GM18909 (cell line): ENCODE data around the gene ZNF382.
"Not testable (repeated sequence)": the region's sequence is repeated elsewhere in the genome, so short reads cannot be mapped to it uniquely, and the experiment has no call there.

ENCODE experiments used
- ATAC-seq: cut with Tn5 transposase; IDR thresholded peaks from one replicate; pipeline ENCODE4 v1.9.1; 2021; ENCODE audit warnings: mild to moderate bottlenecking; ENCODE audit not compliant: unreplicated experiment, poor library complexity

The ZNF382 gene

GRCh38 chr19:36605101-36605876 lies at the start of gene ZNF382:
Gene ZNF382 (plus strand): TSS chr19:36605313. CDS start chr19:36609915, 4,602 bp downstream.
- peak; percentile 64 for ATAC-seq

- no peak for ATAC-seq
Measured at GRCh38 chr19:36564391-36564790, 40.7 kb upstream of the ZNF382 start.

- ATAC-seq = no peak
Measured at GRCh38 chr19:36572593-36573019, 32.5 kb upstream of the ZNF382 start.

- ATAC-seq = peak; percentile 93
Measured at GRCh38 chr19:36573020-36573894, 31.9 kb upstream of the ZNF382 start, which contains the start of gene ZNF529. Gene ZNF529 (minus strand): TSS chr19:36573292. CDS start chr19:36572346, 946 bp downstream.

GRCh38 chr19:36573895-36574720 lies 31.0 kb upstream of the ZNF382 start:
- no peak for ATAC-seq

GRCh38 chr19:36574741-36575140 lies 30.4 kb upstream of the ZNF382 start:
- no peak for ATAC-seq

- ATAC-seq = no peak
Measured at GRCh38 chr19:36577271-36577996, 27.7 kb upstream of the ZNF382 start.

GRCh38 chr19:36579255-36579654 lies 25.9 kb upstream of the ZNF382 start:
- ATAC-seq = no peak

- not testable (repeated sequence) for ATAC-seq
Measured at GRCh38 chr19:36602681-36603080, 2.4 kb upstream of the ZNF382 start.

- peak; percentile 72 for ATAC-seq
Measured at GRCh38 chr19:36604656-36605100, 435 bp upstream of the ZNF382 start.

GRCh38 chr19:36605877-36606478 lies 865 bp downstream of the ZNF382 start:
- peak; percentile 12 for ATAC-seq

- no peak for ATAC-seq
Measured at GRCh38 chr19:36627057-36627456, 21.9 kb downstream of the ZNF382 start.

GRCh38 chr19:36635342-36635741 lies 30.2 kb downstream of the ZNF382 start:
- no peak for ATAC-seq

- no peak for ATAC-seq
Measured at GRCh38 chr19:36638862-36639510, 33.9 kb downstream of the ZNF382 start.

- no peak for ATAC-seq
Measured at GRCh38 chr19:36646746-36647145, 41.6 kb downstream of the ZNF382 start.

GRCh38 chr19:36652958-36653357 lies 47.8 kb downstream of the ZNF382 start:
- no peak for ATAC-seq

GRCh38 chr19:36665832-36666231 lies 60.7 kb downstream of the ZNF382 start:
- ATAC-seq = no peak

GRCh38 chr19:36668646-36669045 lies 63.5 kb downstream of the ZNF382 start:
- ATAC-seq = no peak

GRCh38 chr19:36672368-36672767 lies 67.3 kb downstream of the ZNF382 start:
- no peak for ATAC-seq
